Activated naive CD8-positive, alpha-beta T cell treated with anti-CD3 and anti-CD28 coated beads, Interleukin-2, amount 50 U/mL, for 24 hours (primary cell): ENCODE data around the gene HDAC2.

Source experiments
- ATAC-seq: fragments of 150-1000 bp; cut with Tn5 transposase; one replicate; pipeline ENCODE4 v1.10.0; 2021
- DNase-seq: peaks from one replicate; pipeline ENCODE4 v3.0.0; 2021
- H3K27ac Mint-ChIP-seq: one replicate; pipeline ENCODE4 v1.8.0; 2021; ENCODE audit warnings: mild to moderate bottlenecking, mixed read lengths
- H3K27me3 Mint-ChIP-seq: one replicate; pipeline ENCODE4 v1.8.0; 2021; ENCODE audit warnings: mixed read lengths
- H3K36me3 Mint-ChIP-seq: one replicate; pipeline ENCODE4 v1.8.0; 2021; ENCODE audit warnings: low read depth, mixed read lengths
- H3K4me1 Mint-ChIP-seq: one replicate; pipeline ENCODE4 v1.8.0; 2021; ENCODE audit warnings: mixed read lengths
- H3K4me3 Mint-ChIP-seq: one replicate; pipeline ENCODE4 v1.8.0; 2021; ENCODE audit warnings: mild to moderate bottlenecking, moderate library complexity, mixed read lengths
- H3K9me3 Mint-ChIP-seq: one replicate; pipeline ENCODE4 v1.8.0; 2021; ENCODE audit warnings: mixed read lengths

HDAC2 gene

GRCh38 chr6:113908801-113909200 lies 62.1 kb downstream of the HDAC2 start:
- Mint-ChIP-seq H3K36me3 (no peaks in the 10 kb centered on the region), H3K4me1 (no peaks in the 10 kb centered on the region), H3K4me3 (no peak overlapping the region), H3K27me3 (peaks cover 3% of the 10 kb centered on the region), H3K9me3 (no peaks in the 10 kb centered on the region), H3K27ac (no peak overlapping the region)
- ATAC-seq (no peak), DNase-seq (no peak)

GRCh38 chr6:113907102-113907815 lies 63.7 kb downstream of the HDAC2 start:
- H3K4me1 Mint-ChIP-seq, result no peaks in the 10 kb centered on the region
- H3K36me3 Mint-ChIP-seq, result no peaks in the 10 kb centered on the region
- DNase-seq (no peak), ATAC-seq (no peak)
- H3K27me3 Mint-ChIP-seq, result peaks cover 3% of the 10 kb centered on the region
- H3K4me3 Mint-ChIP-seq, result no peak overlapping the region
- H3K9me3 Mint-ChIP-seq, result no peaks in the 10 kb centered on the region
- no peak overlapping the region for H3K27ac Mint-ChIP-seq

GRCh38 chr6:113903666-113904330 lies 67.2 kb downstream of the HDAC2 start:
- DNase-seq, result no peak
- Mint-ChIP-seq H3K4me1 (no peaks in the 10 kb centered on the region), H3K27me3 (peaks cover 1% of the 10 kb centered on the region), H3K9me3 (no peaks in the 10 kb centered on the region), H3K36me3 (no peaks in the 10 kb centered on the region), H3K27ac (no peak overlapping the region), H3K4me3 (no peak overlapping the region)
- no peak for ATAC-seq

GRCh38 chr6:113901482-113901881 lies 69.5 kb downstream of the HDAC2 start:
- DNase-seq, result no peak
- Mint-ChIP-seq H3K36me3 (no peaks in the 10 kb centered on the region), H3K9me3 (no peaks in the 10 kb centered on the region), H3K27me3 (no peaks in the 10 kb centered on the region), H3K4me1 (no peaks in the 10 kb centered on the region), H3K27ac (no peak overlapping the region), H3K4me3 (no peak overlapping the region)
- ATAC-seq, result no peak

- Mint-ChIP-seq H3K36me3 (no peaks in the 10 kb centered on the region), H3K9me3 (peaks cover 6% of the 10 kb centered on the region), H3K4me3 (no peak overlapping the region), H3K27ac (no peak overlapping the region), H3K4me1 (no peaks in the 10 kb centered on the region), H3K27me3 (no peaks in the 10 kb centered on the region)
- DNase-seq (no peak), ATAC-seq (no peak)
These were observed 76.0 kb downstream of the HDAC2 start for GRCh38 chr6:113894712-113895674.

GRCh38 chr6:113893866-113894265 lies 77.1 kb downstream of the HDAC2 start:
- H3K4me3 Mint-ChIP-seq, result no peak overlapping the region
- no peaks in the 10 kb centered on the region for H3K27me3 Mint-ChIP-seq
- H3K27ac Mint-ChIP-seq, result no peak overlapping the region
- H3K9me3 Mint-ChIP-seq, result peaks cover 6% of the 10 kb centered on the region
- no peaks in the 10 kb centered on the region for H3K4me1 Mint-ChIP-seq
- no peak for DNase-seq
- no peak for ATAC-seq
- no peaks in the 10 kb centered on the region for H3K36me3 Mint-ChIP-seq

GRCh38 chr6:113893451-113893850 lies 77.5 kb downstream of the HDAC2 start:
- peaks cover 6% of the 10 kb centered on the region for H3K9me3 Mint-ChIP-seq

GRCh38 chr6:113888956-113889630 lies 81.9 kb downstream of the HDAC2 start:
- ATAC-seq (no peak), DNase-seq (no peak)
- Mint-ChIP-seq H3K27me3 (peaks cover 8% of the 10 kb centered on the region), H3K4me1 (no peaks in the 10 kb centered on the region), H3K4me3 (no peak overlapping the region), H3K9me3 (peaks cover 6% of the 10 kb centered on the region), H3K36me3 (no peaks in the 10 kb centered on the region), H3K27ac (no peak overlapping the region)

More at GRCh38 chr6:113893451-113893850, 77.5 kb downstream of the HDAC2 start:
- ATAC-seq (no peak), DNase-seq (no peak)
- Mint-ChIP-seq H3K4me1 (no peaks in the 10 kb centered on the region), H3K4me3 (no peak overlapping the region), H3K36me3 (no peaks in the 10 kb centered on the region), H3K27ac (no peak overlapping the region), H3K27me3 (no peaks in the 10 kb centered on the region)

- H3K4me1 Mint-ChIP-seq, result no peaks in the 10 kb centered on the region
- no peaks in the 10 kb centered on the region for H3K36me3 Mint-ChIP-seq
- DNase-seq (no peak), ATAC-seq (no peak)
- H3K27me3 Mint-ChIP-seq, result peaks cover 8% of the 10 kb centered on the region
- H3K9me3 Mint-ChIP-seq, result peaks cover 6% of the 10 kb centered on the region
- H3K4me3 Mint-ChIP-seq, result no peak overlapping the region
- no peak overlapping the region for H3K27ac Mint-ChIP-seq
These were observed 82.5 kb downstream of the HDAC2 start for GRCh38 chr6:113888493-113888892.

- Mint-ChIP-seq H3K9me3 (no peaks in the 10 kb centered on the region), H3K36me3 (no peaks in the 10 kb centered on the region), H3K27ac (no peak overlapping the region), H3K4me1 (no peaks in the 10 kb centered on the region), H3K27me3 (peaks cover 8% of the 10 kb centered on the region), H3K4me3 (no peak overlapping the region)
- ATAC-seq (no peak), DNase-seq (no peak)
These were observed 84.4 kb downstream of the HDAC2 start for GRCh38 chr6:113886512-113886911.

- Mint-ChIP-seq H3K27me3 (peaks cover 15% of the 10 kb centered on the region), H3K27ac (no peak overlapping the region), H3K36me3 (no peaks in the 10 kb centered on the region), H3K4me3 (no peak overlapping the region), H3K9me3 (no peaks in the 10 kb centered on the region), H3K4me1 (no peaks in the 10 kb centered on the region)
- no peak for DNase-seq
- no peak for ATAC-seq
These were observed 86.9 kb downstream of the HDAC2 start for GRCh38 chr6:113884011-113884410.
